ENCODE results near the gene IDS. TPM values are rescaled to one million over a fixed set of nuclear protein-coding genes. Genes with fewer than 3 reads are reported as not detected.

Gene IDS
- total and polyA plus RNA-seq, 2 donors (not counting 3 experiments of a cell fraction or from before 2014, with no cell fraction given) = 35.2 to 44.0 TPM

- no peak overlapping the region for H3K4me3 ChIP-seq (replicated peaks in 1 of 3; ENCODE audit: insufficient read depth in 1 of 3, low read depth in 1 of 3, low read length in 3 of 3)
- H3K27ac ChIP-seq (ENCODE audit: insufficient read depth, low read depth, low read length) = no peak overlapping the region
- FAIRE-seq (no peak), DNase-seq (ENCODE audit: low read depth, low spot score) (no peak)
- H3K79me2 ChIP-seq (ENCODE audit: control insufficient read depth, insufficient read depth, low read length) = peaks cover 6% of the 10 kb centered on the region
- CTCF ChIA-PET = no interaction called here
- H2AFZ ChIP-seq (ENCODE audit: low read depth, low read length) = no peak overlapping the region
- H4K20me1 ChIP-seq (replicated peaks; ENCODE audit: control insufficient read depth, extremely low read depth, insufficient read depth, low read length) = no peaks in the 10 kb centered on the region
- no peak overlapping the region for H3K4me2 ChIP-seq (ENCODE audit: insufficient read depth, low read length)
- no peaks in the 10 kb centered on the region for H3K9me1 ChIP-seq (replicated peaks; ENCODE audit: control insufficient read depth, extremely low read depth, insufficient read depth, low read length)
- POLR2A ChIA-PET = no interaction called here
- intact Hi-C loops (cut with micrococcal nuclease) = loop anchor here (10.0 kb wide), 1 partner anchor 435 kb away; the partner anchor contains the start of gene EOLA2
- no TSS peak for BruUV-seq (replicated peaks)
- H3K9ac ChIP-seq (replicated peaks; ENCODE audit: extremely low read depth, insufficient read depth, low read length) = no peak overlapping the region
- H3K4me1 ChIP-seq (ENCODE audit: control insufficient read depth, extremely low read depth, insufficient read depth, low read length) = peaks cover 14% of the 10 kb centered on the region
- H3K27me3 ChIP-seq (ENCODE audit: control insufficient read depth in 2 of 2, insufficient read depth in 2 of 2, low read length in 2 of 2) = no peaks in the 10 kb centered on the region
- dilution Hi-C loops (cut with MboI; ENCODE audit: extremely low pct_ligation_motif_present, low sequenced_read_pairs) = no loop called here
- no peak for TF ChIP-seq POLR2A (IDR thresholded peaks at IDR 0.05; ENCODE audit: low read depth, low read length)
- no peak for TF ChIP-seq JUN (IDR thresholded peaks at IDR 0.05; ENCODE audit: borderline replicate concordance, insufficient read depth, insufficient read length, low read depth)
- H3K36me3 ChIP-seq (ENCODE audit: control insufficient read depth in 2 of 2, extremely low read depth in 1 of 2, insufficient read depth in 2 of 2, low read length in 2 of 2) = peaks cover 10 to 11% of the 10 kb centered on the region in 2 experiments
- H3K9me3 ChIP-seq (replicated peaks; ENCODE audit: control insufficient read depth, insufficient read depth, low read length) = no peaks in the 10 kb centered on the region
These were observed 5.3 kb downstream of the IDS start for GRCh38 chrX:149499766-149500165.

GRCh38 chrX:149498767-149499166, 6.3 kb downstream of the IDS start:
- peaks cover 8% of the 10 kb centered on the region for H3K4me1 ChIP-seq (ENCODE audit: control insufficient read depth, extremely low read depth, insufficient read depth, low read length)
- peaks cover 11 to 13% of the 10 kb centered on the region in 2 experiments for H3K36me3 ChIP-seq (ENCODE audit: control insufficient read depth in 2 of 2, extremely low read depth in 1 of 2, insufficient read depth in 2 of 2, low read length in 2 of 2)
- no peaks in the 10 kb centered on the region for H3K9me1 ChIP-seq (replicated peaks; ENCODE audit: control insufficient read depth, extremely low read depth, insufficient read depth, low read length)
- H3K27ac ChIP-seq (ENCODE audit: insufficient read depth, low read depth, low read length) = no peak overlapping the region
- H3K79me2 ChIP-seq (ENCODE audit: control insufficient read depth, insufficient read depth, low read length) = no peaks in the 10 kb centered on the region
- H4K20me1 ChIP-seq (replicated peaks; ENCODE audit: control insufficient read depth, extremely low read depth, insufficient read depth, low read length) = no peaks in the 10 kb centered on the region
- TF ChIP-seq MYC (IDR thresholded peaks at IDR 0.05; ENCODE audit: low read depth, low read length) = no peak
- ChIA-PET POLR2A (no interaction called here), CTCF (no interaction called here)
- no peaks in the 10 kb centered on the region for H3K9me3 ChIP-seq (replicated peaks; ENCODE audit: control insufficient read depth, insufficient read depth, low read length)
- no peak overlapping the region for H3K9ac ChIP-seq (replicated peaks; ENCODE audit: extremely low read depth, insufficient read depth, low read length)
- FAIRE-seq (no peak), DNase-seq (ENCODE audit: low read depth, low spot score) (no peak)
- no TSS peak for BruUV-seq (replicated peaks)
- intact Hi-C loops (cut with micrococcal nuclease) (no loop called here), dilution Hi-C loops (cut with MboI; ENCODE audit: extremely low pct_ligation_motif_present, low sequenced_read_pairs) (no loop called here)
- no peak overlapping the region for H3K4me2 ChIP-seq (ENCODE audit: insufficient read depth, low read length)
- H3K4me3 ChIP-seq (replicated peaks in 1 of 3; ENCODE audit: insufficient read depth in 1 of 3, low read depth in 1 of 3, low read length in 3 of 3) = no peak overlapping the region
- H2AFZ ChIP-seq (ENCODE audit: low read depth, low read length) = no peak overlapping the region
- H3K27me3 ChIP-seq (ENCODE audit: control insufficient read depth in 2 of 2, insufficient read depth in 2 of 2, low read length in 2 of 2) = no peaks in the 10 kb centered on the region

Data from endothelial cell of umbilical vein (primary cell).